Fibroblast of lung (primary cell): Measurements from ENCODE around the gene KCTD21. TPM values are rescaled to one million over a fixed set of nuclear protein-coding genes. Genes with fewer than 3 reads are reported as not detected.
"Not testable (repeated sequence)": the region's sequence is repeated elsewhere in the genome, so short reads cannot be mapped to it uniquely, and the experiment has no call there.

Experiments
- DNase-seq, 2 donors: peaks; one replicate each; pipeline versions ENCODE4 v3.0.0 to v3.0.0-alpha.2; 2010; ENCODE audit warnings: low read depth in 2 of 2
- H2AFZ ChIP-seq: 2 replicates; pipeline ENCODE4 v1.5.1; 2012; ENCODE audit warnings: low read length, control low read depth, inconsistent platforms
- H3K27ac ChIP-seq: 2 replicates; pipeline ENCODE4 v1.5.1; 2011; ENCODE audit warnings: low read length, control low read depth; ENCODE audit not compliant: insufficient read depth
- H3K27me3 ChIP-seq: 2 replicates; pipeline ENCODE4 v1.5.1; 2011; ENCODE audit warnings: mild to moderate bottlenecking, low read length; ENCODE audit not compliant: control insufficient read depth, insufficient read depth
- H3K36me3 ChIP-seq: 2 replicates; pipeline ENCODE4 v1.5.1; 2011; ENCODE audit warnings: low read length; ENCODE audit not compliant: control insufficient read depth, insufficient read depth
- H3K4me1 ChIP-seq: 2 replicates; pipeline ENCODE4 v1.5.1; 2011; ENCODE audit warnings: low read length; ENCODE audit not compliant: control insufficient read depth, insufficient read depth; ENCODE audit errors: extremely low read depth
- H3K4me2 ChIP-seq: 2 replicates; pipeline ENCODE4 v1.5.1; 2011; ENCODE audit warnings: low read length, control low read depth; ENCODE audit not compliant: insufficient read depth; ENCODE audit errors: extremely low read depth
- H3K4me3 ChIP-seq, 4 experiments: fragments of 200-600 bp in 1 of 4; sonication (generic) in 1 of 4; replicated peaks in 1 of 4; 2 replicates each; pipeline ENCODE4 v1.5.1; 2011 to 2016; ENCODE audit warnings: low read length in 4 of 4, low read depth in 3 of 4, mild to moderate bottlenecking in 3 of 4, control low read depth in 2 of 4, inconsistent platforms in 1 of 4, mixed read lengths in 1 of 4; ENCODE audit not compliant: insufficient read depth in 1 of 4; ENCODE audit errors: control extremely low read depth in 1 of 4
- H3K79me2 ChIP-seq: 2 replicates; pipeline ENCODE4 v1.5.1; 2012; ENCODE audit warnings: mild to moderate bottlenecking, low read length, inconsistent platforms; ENCODE audit not compliant: control insufficient read depth, insufficient read depth
- H3K9ac ChIP-seq: 2 replicates; pipeline ENCODE4 v1.5.1; 2011; ENCODE audit warnings: mild to moderate bottlenecking, low read length, control low read depth; ENCODE audit not compliant: insufficient read depth
- H3K9me3 ChIP-seq: 2 replicates; pipeline ENCODE4 v1.5.1; 2012; ENCODE audit warnings: low read depth, low read length; ENCODE audit not compliant: control insufficient read depth, insufficient read depth
- H4K20me1 ChIP-seq: 2 replicates; pipeline ENCODE4 v1.5.1; 2011; ENCODE audit warnings: low read length; ENCODE audit not compliant: control insufficient read depth, insufficient read depth; ENCODE audit errors: extremely low read depth
- CTCF ChIP-seq, 2 donors: IDR thresholded peaks in 1 of 2; conservative IDR thresholded peaks in 1 of 2; 1 replicate in 1 of 2; 2 replicates in 1 of 2; pipeline ENCODE4 v1.5.1; 2011 to 2012; ENCODE audit warnings: low read length in 2 of 2, control low read depth in 1 of 2, inconsistent platforms in 1 of 2, low read depth in 1 of 2, mild to moderate bottlenecking in 1 of 2
- EZH2 ChIP-seq: IDR thresholded peaks from 2 replicates; pipeline ENCODE4 v1.5.1; 2012; ENCODE audit warnings: low read length, control low read depth, mild to moderate bottlenecking; ENCODE audit errors: missing control alignments
- polyA minus RNA-seq: library from RNA; depleted of rRNA, polyadenylated mRNA; stranded (reverse); fragments of >200 nt; gene quantifications from 2 replicates; pipeline ENCODE4 v1.2.3, GENCODE V29; 2011; ENCODE audit warnings: low replicate concordance
- polyA plus RNA-seq, 2 donors: library from polyadenylated mRNA; depleted of rRNA in 1 of 2; stranded (reverse) in 1 of 2; unstranded in 1 of 2; fragments of >200 nt; gene quantifications; 2 replicates each; pipeline ENCODE4 v1.2.1, GENCODE V29; 2011 to 2012; ENCODE audit warnings: missing spikeins in 1 of 2
- total RNA-seq: library from RNA; depleted of rRNA; stranded (reverse); fragments of >200 nt; gene quantifications from 2 replicates; pipeline ENCODE4 v1.2.1, GENCODE V29; 2014

KCTD21 gene
- 7.2 and 8.1 TPM in 2 replicates for total RNA-seq
- polyA plus RNA-seq, result 13.0 and 15.9 TPM in 2 replicates
- polyA plus RNA-seq (2012), result 9.3 and 11.2 TPM in 2 replicates
- 58.3 and 89.2 TPM in 2 replicates for polyA minus RNA-seq

GRCh38 chr11:78188286-78189173, at the start of gene KCTD21, which contains the start of gene USP35:
KCTD21 (minus strand) TSS chr11:78188626; CDS start chr11:78174554, 14,072 bp downstream.
USP35 (plus strand) TSS chr11:78188919; CDS start chr11:78196246, 7,327 bp downstream.
- Histone ChIP-seq H3K9me3 (no peaks in the 10 kb centered on the region), H4K20me1 (no peaks in the 10 kb centered on the region), H3K79me2 (peaks cover 41% of the 10 kb centered on the region), H3K36me3 (no peaks in the 10 kb centered on the region), H3K27me3 (no peaks in the 10 kb centered on the region), H2AFZ (peak within 1 kb of the TSS; percentile 69), H3K4me1 (peaks cover 14% of the 10 kb centered on the region), H3K4me2 (peak within 1 kb of the TSS; percentile 88), H3K9ac (peak within 1 kb of the TSS; percentile 69), H3K27ac (peak within 1 kb of the TSS; percentile 53), H3K4me3 (peak within 1 kb of the TSS; percentile 83 to 88 (median 84))
- peak; percentile 96 to 97 for DNase-seq
- TF ChIP-seq EZH2, result no peak
- no peak for TF ChIP-seq CTCF (conservative IDR thresholded peaks at IDR 0.05 in 1 of 2, IDR thresholded peaks at IDR 0.05 in 1 of 2; ENCODE audit: low read depth in 1 of 2, low read length in 2 of 2)

- H3K9me3 ChIP-seq, result no peaks in the 10 kb centered on the region
- no peak overlapping the region for H3K4me3 ChIP-seq
- H3K36me3 ChIP-seq, result no peaks in the 10 kb centered on the region
- H3K4me2 ChIP-seq, result no peak overlapping the region
- TF ChIP-seq EZH2 (no peak), CTCF (conservative IDR thresholded peaks at IDR 0.05 in 1 of 2, IDR thresholded peaks at IDR 0.05 in 1 of 2; ENCODE audit: low read depth in 1 of 2, low read length in 2 of 2) (no peak)
- no peaks in the 10 kb centered on the region for H3K4me1 ChIP-seq
- no peaks in the 10 kb centered on the region for H3K27me3 ChIP-seq
- H3K27ac ChIP-seq, result no peak overlapping the region
- no peak overlapping the region for H3K9ac ChIP-seq
- no peaks in the 10 kb centered on the region for H3K79me2 ChIP-seq
- no peaks in the 10 kb centered on the region for H4K20me1 ChIP-seq
- no peak for DNase-seq
- no peak overlapping the region for H2AFZ ChIP-seq
Measured at GRCh38 chr11:78237293-78238046, 49.0 kb upstream of the KCTD21 start.

- Histone ChIP-seq H3K4me1 (no peaks in the 10 kb centered on the region), H3K27ac (no peak overlapping the region), H3K9me3 (no peaks in the 10 kb centered on the region), H4K20me1 (no peaks in the 10 kb centered on the region), H3K27me3 (no peaks in the 10 kb centered on the region), H2AFZ (no peak overlapping the region), H3K36me3 (no peaks in the 10 kb centered on the region), H3K9ac (no peak overlapping the region), H3K4me2 (no peak overlapping the region), H3K4me3 (no peak overlapping the region), H3K79me2 (no peaks in the 10 kb centered on the region)
- TF ChIP-seq CTCF (conservative IDR thresholded peaks at IDR 0.05 in 1 of 2, IDR thresholded peaks at IDR 0.05 in 1 of 2; ENCODE audit: low read depth in 1 of 2, low read length in 2 of 2) (no peak), EZH2 (no peak)
- DNase-seq, result no peak
Measured at GRCh38 chr11:78234006-78234405, 45.6 kb upstream of the KCTD21 start.

- not testable (repeated sequence) for H3K27me3 ChIP-seq, H3K9ac ChIP-seq, H3K4me3 ChIP-seq, H2AFZ ChIP-seq, DNase-seq, H3K79me2 ChIP-seq, H3K4me1 ChIP-seq, H4K20me1 ChIP-seq, H3K36me3 ChIP-seq, H3K27ac ChIP-seq, H3K4me2 ChIP-seq, H3K9me3 ChIP-seq
Measured at GRCh38 chr11:78233046-78233445, 44.6 kb upstream of the KCTD21 start.
